Activated T-helper 1 cell treated with anti-CD3 and anti-CD28 coated beads, Interleukin-12 subunit alpha, Interleukin-12 subunit beta, Interleukin-2, Interleukin-4 antibody, amounts not matched to agents 30 ng/mL and 10 ng/mL and 1 ng/mL, durations not matched to agents 14 hours and 24 hours and 36 hours (primary cell): ENCODE measurements around the gene EPHA4. TPM values are rescaled to one million over a fixed set of nuclear protein-coding genes. Genes with fewer than 3 reads are reported as not detected.

ENCODE experiments used
- DNase-seq: peaks from one replicate; pipeline ENCODE4 v3.0.0; 2021; ENCODE audit warnings: low spot score
- H3K27ac Mint-ChIP-seq: one replicate; pipeline ENCODE4 v1.8.0; 2021; ENCODE audit warnings: mild to moderate bottlenecking, mixed read lengths
- H3K27me3 Mint-ChIP-seq: one replicate; pipeline ENCODE4 v1.8.0; 2022; ENCODE audit warnings: mild to moderate bottlenecking, moderate library complexity, mixed read lengths; ENCODE audit not compliant: insufficient read depth
- H3K36me3 Mint-ChIP-seq: one replicate; pipeline ENCODE4 v1.8.0; 2021; ENCODE audit warnings: low read depth, mixed read lengths
- H3K4me1 Mint-ChIP-seq: one replicate; pipeline ENCODE4 v1.8.0; 2021; ENCODE audit warnings: low read depth, mixed read lengths
- H3K4me3 Mint-ChIP-seq: one replicate; pipeline ENCODE4 v1.8.0; 2021; ENCODE audit warnings: mild to moderate bottlenecking, moderate library complexity, mixed read lengths
- H3K9me3 Mint-ChIP-seq: one replicate; pipeline ENCODE4 v1.8.0; 2021; ENCODE audit warnings: mixed read lengths
- intact Hi-C: fragments of 100-400 bp; cut with micrococcal nuclease; formaldehyde crosslinking; loops from one replicate; pipeline ENCODE4 v1.15.1; 2024
- total RNA-seq: library from RNA; stranded (reverse); gene quantifications from 2 replicates; pipeline ENCODE4 v1.2.3, GENCODE V29; 2022

Gene EPHA4
- total RNA-seq, 1 donor from 2014 or later = 0.23 TPM

DNA sequence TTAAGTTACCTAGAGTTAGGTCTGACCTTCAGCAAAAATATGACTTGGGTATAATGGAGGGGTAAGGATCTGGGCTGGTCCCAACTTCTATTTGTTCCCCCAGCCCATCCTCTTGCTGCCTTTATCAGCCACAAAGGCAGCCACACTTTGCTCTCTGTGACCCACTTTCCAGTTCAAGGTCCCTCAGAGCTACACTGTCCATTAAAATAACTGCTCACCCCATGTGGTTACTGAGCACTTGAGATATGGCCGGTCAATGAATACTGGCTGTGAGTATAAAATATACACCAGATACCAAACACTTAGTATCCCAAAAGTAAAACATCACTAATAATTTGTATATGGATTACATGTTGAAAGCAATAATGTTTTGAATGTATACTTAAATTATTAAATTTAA lies 67.2 kb downstream of the EPHA4 start:
- H3K9me3 Mint-ChIP-seq = no peaks in the 10 kb centered on the region
- no peak overlapping the region for H3K27ac Mint-ChIP-seq
- H3K4me1 Mint-ChIP-seq = peaks cover 15% of the 10 kb centered on the region
- H3K4me3 Mint-ChIP-seq = no peak overlapping the region
- H3K27me3 Mint-ChIP-seq = peaks cover 2% of the 10 kb centered on the region
- no peak for DNase-seq
- intact Hi-C loops = no loop called here
- peaks cover 7% of the 10 kb centered on the region for H3K36me3 Mint-ChIP-seq

DNA sequence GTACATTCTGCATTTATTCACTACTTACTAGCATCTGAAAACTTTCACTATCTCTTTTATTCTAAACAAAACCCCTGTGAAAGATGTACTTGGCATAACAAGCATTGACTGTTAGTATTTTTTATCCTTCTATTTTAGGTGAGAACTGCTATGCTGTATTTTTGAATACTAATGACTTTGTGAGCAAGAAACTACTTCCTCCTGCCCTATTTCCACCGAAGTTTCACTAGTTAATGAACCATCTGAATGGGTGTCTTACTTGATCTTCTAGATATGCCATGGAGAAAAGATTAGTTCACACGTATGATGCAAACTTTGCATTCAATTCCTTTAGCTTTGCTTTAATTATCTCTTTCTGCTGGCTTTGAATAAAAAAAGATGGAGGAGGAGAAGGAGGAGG lies 68.1 kb downstream of the EPHA4 start:
- Mint-ChIP-seq H3K4me1 (peaks cover 15% of the 10 kb centered on the region), H3K9me3 (no peaks in the 10 kb centered on the region), H3K36me3 (peaks cover 5% of the 10 kb centered on the region), H3K4me3 (no peak overlapping the region), H3K27me3 (peaks cover 2% of the 10 kb centered on the region), H3K27ac (no peak overlapping the region)
- DNase-seq = no peak
- intact Hi-C loops = no loop called here

DNA sequence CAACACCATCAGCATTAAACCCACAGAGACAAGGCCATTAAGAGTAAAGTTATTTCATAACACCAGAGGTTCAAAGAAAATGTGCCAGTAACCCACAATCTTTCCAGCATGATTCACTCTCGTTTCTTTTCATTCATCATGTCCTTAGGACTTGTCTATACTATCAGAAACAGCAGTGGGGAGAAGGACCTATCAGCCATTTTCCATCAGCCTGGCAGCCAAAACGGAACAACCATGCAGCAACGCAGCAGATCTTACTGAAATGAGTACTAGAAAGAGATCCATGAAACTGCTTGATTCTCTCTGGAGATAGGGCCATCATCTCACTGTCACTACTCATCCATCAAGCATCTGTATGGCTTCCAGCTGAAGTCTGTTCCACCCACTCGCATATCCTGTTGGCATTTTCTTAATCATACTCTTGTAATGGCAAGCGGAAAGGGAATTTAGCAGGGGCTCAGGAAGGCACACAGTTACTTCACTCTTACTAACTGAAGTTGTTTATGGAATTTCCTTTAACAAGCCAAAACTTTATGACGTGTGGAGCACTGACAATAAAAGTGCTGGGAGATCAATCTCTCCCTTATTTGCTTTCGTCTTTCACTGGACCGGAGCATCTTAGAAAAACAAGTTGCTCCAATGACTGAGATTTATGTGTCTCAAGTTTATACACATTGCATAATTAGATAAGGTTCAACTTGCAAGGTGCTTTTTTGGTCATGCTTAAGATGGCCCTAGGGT lies 69.7 kb downstream of the EPHA4 start:
- Mint-ChIP-seq H3K27ac (no peak overlapping the region), H3K4me3 (no peak overlapping the region), H3K4me1 (peaks cover 15% of the 10 kb centered on the region), H3K36me3 (peaks cover 8% of the 10 kb centered on the region), H3K9me3 (no peaks in the 10 kb centered on the region), H3K27me3 (peaks cover 2% of the 10 kb centered on the region)
- intact Hi-C loops = no loop called here
- DNase-seq = no peak

DNA sequence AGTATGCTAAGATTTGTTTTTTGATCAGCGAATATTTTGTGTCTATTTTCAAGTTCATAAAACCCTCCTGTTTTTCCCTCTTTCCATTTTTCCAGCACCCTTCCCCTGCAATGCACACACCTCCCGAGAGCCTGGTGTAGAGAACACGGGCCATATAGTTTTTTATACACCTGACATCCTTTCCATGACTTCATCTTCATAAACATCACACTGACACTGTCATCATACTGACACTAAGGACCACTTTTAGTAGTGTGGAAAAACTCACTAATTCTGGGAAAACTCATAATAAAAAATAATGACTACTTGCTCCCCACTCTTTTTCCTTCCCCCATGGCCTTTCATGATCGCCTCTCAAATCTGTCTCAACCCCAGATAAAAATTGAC lies 70.2 kb downstream of the EPHA4 start:
- Mint-ChIP-seq H3K36me3 (peaks cover 6% of the 10 kb centered on the region), H3K27ac (no peak overlapping the region), H3K27me3 (peaks cover 2% of the 10 kb centered on the region), H3K4me1 (peaks cover 15% of the 10 kb centered on the region), H3K9me3 (no peaks in the 10 kb centered on the region), H3K4me3 (no peak overlapping the region)
- intact Hi-C loops = no loop called here
- no peak for DNase-seq

DNA sequence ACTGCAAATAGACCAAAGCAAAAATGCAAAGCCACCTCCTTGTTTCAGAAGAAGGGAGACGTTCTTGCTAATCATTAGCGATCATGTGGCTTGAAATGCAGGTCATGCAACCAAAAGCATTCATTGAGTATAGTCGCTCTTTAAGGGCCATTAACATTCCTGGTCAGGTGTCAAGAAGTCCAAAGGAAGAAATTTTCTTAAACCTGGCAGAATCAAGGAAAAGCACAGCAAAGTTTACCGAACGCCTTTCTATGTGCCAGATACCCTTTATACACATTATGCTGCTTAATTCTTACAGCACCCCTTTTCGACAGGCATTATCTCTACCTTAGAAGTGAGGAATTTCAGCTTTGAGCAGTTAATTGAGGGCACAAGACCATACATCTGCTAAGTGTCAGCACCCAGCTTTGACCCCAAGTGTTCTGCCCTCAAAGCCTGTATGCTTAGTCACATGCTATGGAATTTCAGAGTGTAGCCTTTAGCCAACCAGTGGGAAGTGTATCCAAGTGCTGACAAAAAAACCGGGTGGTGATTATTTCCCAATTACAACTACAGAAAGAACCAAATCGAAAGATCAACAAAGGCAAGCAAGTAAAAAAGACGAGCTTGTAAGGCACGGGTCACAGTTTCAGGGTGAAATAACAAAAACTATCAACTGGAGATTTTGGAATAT lies 70.8 kb downstream of the EPHA4 start:
- peaks cover 15% of the 10 kb centered on the region for H3K4me1 Mint-ChIP-seq
- no peaks in the 10 kb centered on the region for H3K9me3 Mint-ChIP-seq
- intact Hi-C loops = no loop called here
- H3K4me3 Mint-ChIP-seq = no peak overlapping the region
- no peak for DNase-seq
- peaks cover 4% of the 10 kb centered on the region for H3K36me3 Mint-ChIP-seq
- H3K27me3 Mint-ChIP-seq = peaks cover 2% of the 10 kb centered on the region
- H3K27ac Mint-ChIP-seq = no peak overlapping the region

DNA sequence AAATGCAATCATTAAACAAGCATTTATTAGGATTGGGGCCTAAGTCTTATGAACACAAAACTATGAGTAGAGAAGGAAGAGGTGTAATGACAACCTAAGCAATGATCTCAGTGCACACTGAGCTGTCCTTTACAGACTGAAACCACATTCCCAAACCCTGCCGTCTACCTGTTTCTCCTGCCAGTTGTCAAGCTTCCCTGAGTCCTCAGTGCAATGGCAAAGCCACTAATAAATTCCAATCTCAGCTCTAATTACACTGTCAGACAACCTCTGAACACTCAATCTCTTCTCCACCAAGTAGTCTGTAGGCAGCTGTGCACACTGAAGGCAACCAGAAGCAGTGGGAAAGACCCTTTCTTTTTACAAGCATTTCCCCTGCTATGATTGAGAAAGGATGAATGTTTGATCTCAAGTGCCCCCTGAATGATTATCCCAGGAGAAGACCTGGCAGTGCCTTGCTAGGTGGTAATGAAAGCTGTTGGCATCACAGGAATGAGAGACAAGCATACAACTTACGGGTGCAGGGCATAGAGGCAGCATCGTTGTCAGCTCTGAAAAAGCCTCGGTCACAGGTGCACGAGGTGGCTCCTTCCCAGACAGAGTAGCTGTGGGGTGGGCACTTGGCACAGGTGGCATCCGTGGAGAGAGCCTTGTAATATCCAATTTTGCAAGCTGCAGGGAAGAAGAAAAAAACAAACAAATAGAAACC lies 71.4 kb downstream of the EPHA4 start:
- no peaks in the 10 kb centered on the region for H3K9me3 Mint-ChIP-seq
- DNase-seq = no peak
- H3K27me3 Mint-ChIP-seq = peaks cover 2% of the 10 kb centered on the region
- intact Hi-C loops = no loop called here
- H3K36me3 Mint-ChIP-seq = peaks cover 4% of the 10 kb centered on the region
- no peak overlapping the region for H3K27ac Mint-ChIP-seq
- H3K4me1 Mint-ChIP-seq = peaks cover 15% of the 10 kb centered on the region
- H3K4me3 Mint-ChIP-seq = no peak overlapping the region

DNA sequence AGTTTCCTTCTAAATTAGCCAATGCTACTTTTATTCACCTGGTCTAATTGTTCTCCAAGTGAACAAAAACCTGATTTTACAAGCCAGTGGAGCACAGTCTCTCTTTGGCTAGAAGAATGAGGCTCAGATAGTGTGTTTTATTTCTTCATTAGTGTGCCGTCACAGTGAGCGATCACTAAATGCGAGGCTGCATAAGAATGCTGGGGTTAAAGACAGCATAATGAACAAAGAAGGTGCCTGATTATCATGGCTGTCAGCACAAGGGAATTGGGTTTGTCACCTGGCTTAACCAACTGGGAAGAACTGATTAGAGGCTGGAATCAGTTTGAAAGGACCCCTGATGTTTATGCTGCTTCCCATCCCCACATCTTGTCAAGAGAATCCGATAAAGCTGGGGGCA lies 76.4 kb downstream of the EPHA4 start:
- DNase-seq = no peak
- Mint-ChIP-seq H3K4me1 (peaks cover 4% of the 10 kb centered on the region), H3K9me3 (no peaks in the 10 kb centered on the region), H3K4me3 (no peak overlapping the region), H3K36me3 (peaks cover 3% of the 10 kb centered on the region), H3K27ac (no peak overlapping the region), H3K27me3 (peaks cover 2% of the 10 kb centered on the region)
- intact Hi-C loops = no loop called here

DNA sequence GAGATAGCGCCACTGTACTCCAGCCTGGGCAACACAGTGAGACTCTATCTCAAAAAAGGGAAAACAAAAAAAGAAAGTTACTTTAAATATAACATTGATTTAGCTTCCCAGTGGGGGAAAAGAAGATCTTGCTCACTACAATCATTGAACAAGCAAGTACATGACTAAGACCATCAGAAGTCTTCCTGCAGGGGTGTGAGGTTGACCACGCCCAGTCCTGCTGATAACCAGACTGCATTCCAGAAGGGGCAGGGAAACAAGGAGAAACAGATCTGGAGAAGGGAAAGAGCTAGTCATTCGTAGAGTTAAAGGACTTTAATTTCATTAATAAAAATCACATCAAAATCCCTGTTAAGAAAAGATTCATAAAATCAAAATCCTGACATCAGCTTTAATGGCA lies 77.5 kb downstream of the EPHA4 start:
- Mint-ChIP-seq H3K36me3 (peaks cover 3% of the 10 kb centered on the region), H3K4me3 (no peak overlapping the region), H3K27ac (no peak overlapping the region), H3K27me3 (peaks cover 7% of the 10 kb centered on the region), H3K9me3 (no peaks in the 10 kb centered on the region), H3K4me1 (no peaks in the 10 kb centered on the region)
- DNase-seq = no peak
- intact Hi-C loops = no loop called here

DNA sequence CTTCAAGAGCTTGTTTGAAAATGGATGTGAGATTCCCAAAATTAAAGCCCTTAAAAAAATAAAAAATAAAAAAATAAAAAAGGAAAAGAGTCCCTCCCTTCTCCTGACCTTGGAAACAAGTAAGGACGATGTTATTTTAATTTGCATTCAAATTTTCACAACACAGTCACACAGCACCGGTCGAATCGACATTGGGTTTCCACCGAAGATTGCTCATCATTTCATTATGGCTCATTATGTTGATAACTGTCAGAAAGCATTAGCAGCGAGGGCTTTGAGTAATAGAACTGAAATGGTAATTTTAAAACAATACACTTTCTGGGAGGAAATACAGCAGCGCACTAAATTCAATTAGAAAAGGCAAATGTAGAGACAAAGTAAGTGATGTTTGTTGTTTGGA lies 78.7 kb downstream of the EPHA4 start:
- H3K9me3 Mint-ChIP-seq = no peaks in the 10 kb centered on the region
- no peaks in the 10 kb centered on the region for H3K4me1 Mint-ChIP-seq
- no peak overlapping the region for H3K4me3 Mint-ChIP-seq
- intact Hi-C loops = no loop called here
- peaks cover 9% of the 10 kb centered on the region for H3K27me3 Mint-ChIP-seq
- H3K36me3 Mint-ChIP-seq = peaks cover 3% of the 10 kb centered on the region
- DNase-seq = no peak
- no peak overlapping the region for H3K27ac Mint-ChIP-seq

DNA sequence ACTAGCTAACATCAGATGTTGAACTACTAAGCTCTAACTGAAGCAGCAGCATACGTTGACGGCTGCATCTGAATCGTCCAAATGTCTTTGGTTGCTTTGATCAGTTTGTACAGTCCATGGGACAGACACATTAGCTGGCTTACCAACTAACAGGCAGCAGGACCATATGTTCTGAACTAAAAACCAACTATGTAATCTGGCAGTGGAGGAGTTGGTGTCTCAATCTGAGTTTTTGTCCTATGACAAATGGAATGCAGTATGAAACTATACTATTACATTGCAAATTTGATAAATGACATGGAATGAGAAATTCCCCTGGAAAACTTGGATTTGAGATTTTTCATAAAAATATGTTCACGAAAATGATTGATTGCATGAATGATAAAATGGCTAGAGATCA lies 79.5 kb downstream of the EPHA4 start:
- intact Hi-C loops = no loop called here
- no peak for DNase-seq
- Mint-ChIP-seq H3K4me3 (no peak overlapping the region), H3K27me3 (peaks cover 9% of the 10 kb centered on the region), H3K36me3 (no peaks in the 10 kb centered on the region), H3K27ac (no peak overlapping the region), H3K9me3 (no peaks in the 10 kb centered on the region), H3K4me1 (no peaks in the 10 kb centered on the region)

DNA sequence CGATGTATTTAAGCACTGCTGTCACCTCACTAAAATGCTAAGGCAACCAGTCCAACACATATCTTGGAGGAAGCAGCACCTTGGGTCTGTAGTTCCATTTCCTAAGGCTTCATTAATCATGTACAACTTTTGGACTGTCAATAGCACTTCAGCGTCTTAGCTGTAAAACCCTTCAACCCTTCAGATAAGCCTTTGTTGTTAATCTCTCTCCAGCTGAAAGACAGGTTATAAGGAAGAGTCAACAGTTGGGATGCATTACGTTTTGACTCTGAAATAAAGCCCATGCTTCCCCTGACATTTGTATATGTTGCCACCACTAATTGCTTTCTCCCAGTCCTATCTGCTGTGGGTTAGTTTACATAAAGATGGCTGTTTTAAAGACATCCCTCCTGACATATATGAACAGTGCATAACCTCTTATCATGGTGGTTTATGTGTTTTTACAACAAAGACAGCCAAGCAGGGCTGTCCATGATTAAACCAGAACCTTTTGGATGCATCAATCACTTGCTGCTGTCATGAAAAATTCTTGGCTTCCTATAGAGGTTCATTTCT lies 81.5 kb downstream of the EPHA4 start:
- H3K27ac Mint-ChIP-seq = no peak overlapping the region
- no peak overlapping the region for H3K4me3 Mint-ChIP-seq
- H3K9me3 Mint-ChIP-seq = no peaks in the 10 kb centered on the region
- intact Hi-C loops = no loop called here
- no peaks in the 10 kb centered on the region for H3K4me1 Mint-ChIP-seq
- no peak for DNase-seq
- H3K36me3 Mint-ChIP-seq = no peaks in the 10 kb centered on the region
- H3K27me3 Mint-ChIP-seq = peaks cover 9% of the 10 kb centered on the region

DNA sequence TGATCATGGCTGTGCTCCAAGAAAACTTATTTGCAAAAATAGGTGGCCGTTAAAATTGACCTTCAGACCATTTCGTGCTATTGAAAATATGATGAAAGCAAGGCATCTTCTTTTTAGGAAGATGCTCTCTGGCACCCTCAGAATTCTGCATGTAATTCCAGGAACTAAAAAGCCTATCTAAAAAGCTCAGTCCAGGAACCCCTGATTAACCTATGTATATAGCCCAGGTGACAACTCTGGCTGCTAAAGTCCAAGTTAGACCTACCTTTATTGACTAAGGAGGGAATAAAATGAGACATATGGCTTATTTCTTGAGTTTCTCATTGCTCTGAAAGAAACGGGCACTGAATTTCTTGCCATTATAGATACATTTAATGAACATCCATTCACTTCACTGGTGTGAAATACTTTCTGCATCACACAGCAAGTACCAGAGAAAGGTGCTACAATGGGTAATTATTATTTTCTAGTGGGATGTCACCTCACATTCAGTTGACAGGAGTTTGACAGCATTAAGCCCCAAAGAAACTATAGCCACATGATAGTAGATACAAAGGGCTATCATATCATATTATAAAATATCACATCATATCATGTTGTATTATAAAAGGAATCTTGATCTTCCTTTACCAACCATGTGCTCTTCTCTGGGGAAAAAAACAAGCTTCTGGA lies 83.8 kb downstream of the EPHA4 start:
- Mint-ChIP-seq H3K9me3 (no peaks in the 10 kb centered on the region), H3K27ac (no peak overlapping the region), H3K36me3 (no peaks in the 10 kb centered on the region), H3K27me3 (peaks cover 9% of the 10 kb centered on the region), H3K4me3 (no peak overlapping the region), H3K4me1 (no peaks in the 10 kb centered on the region)
- no peak for DNase-seq
- intact Hi-C loops = no loop called here

DNA sequence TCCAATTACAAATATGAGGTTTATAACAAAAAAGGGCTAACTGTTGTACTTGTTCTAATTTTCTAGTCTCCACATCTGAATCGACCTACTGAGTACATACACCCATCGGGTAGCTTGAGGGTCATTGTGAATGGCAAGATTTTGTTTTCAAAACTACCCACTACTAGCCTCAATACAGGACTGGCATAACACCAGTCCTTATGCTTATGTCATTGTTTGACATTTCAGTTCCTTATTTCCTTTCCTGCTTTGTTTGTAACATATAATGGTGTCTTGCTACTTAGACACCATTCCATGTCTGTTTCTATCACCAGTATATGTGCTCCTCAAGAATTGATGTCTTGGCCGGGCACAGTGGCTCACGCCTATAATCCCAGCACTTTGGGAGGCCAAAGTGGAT lies 86.0 kb downstream of the EPHA4 start:
- intact Hi-C loops = no loop called here
- H3K27me3 Mint-ChIP-seq = peaks cover 7% of the 10 kb centered on the region
- DNase-seq = no peak
- H3K36me3 Mint-ChIP-seq = no peaks in the 10 kb centered on the region
- H3K27ac Mint-ChIP-seq = no peak overlapping the region
- H3K9me3 Mint-ChIP-seq = no peaks in the 10 kb centered on the region
- no peak overlapping the region for H3K4me3 Mint-ChIP-seq
- H3K4me1 Mint-ChIP-seq = no peaks in the 10 kb centered on the region
